CD4-positive, alpha-beta memory T cell (primary cell): ENCODE measurements around the gene BTN3A1. TPM values are rescaled to one million over a fixed set of nuclear protein-coding genes. Genes with fewer than 3 reads are reported as not detected.

Experiments
- CTCF ChIA-PET: fragments of 350-600 bp; sonication (Branson Sonifier 250); formaldehyde crosslinking; loops from one replicate; lab custom pipeline; 2021; ENCODE audit warnings: inconsistent platforms; ENCODE audit not compliant: partially characterized antibody; lab: Charles Lee
- POLR2A ChIA-PET: fragments of 350-600 bp; sonication (Branson Sonifier 250); formaldehyde crosslinking; loops from one replicate; lab custom pipeline; 2021; ENCODE audit not compliant: partially characterized antibody; lab: Charles Lee
- DNase-seq, 5 donors: peaks; one replicate each; pipeline versions ENCODE4 v3.0.0 to v3.0.0-alpha.2; 2020 to 2022; ENCODE audit warnings: mixed read lengths in 1 of 5
- H3K27ac ChIP-seq: one replicate; pipeline ENCODE4 v1.7.0; 2013; ENCODE audit warnings: low read depth, low read length
- H3K27me3 ChIP-seq: 2 replicates; pipeline ENCODE4 v1.7.0; 2013; ENCODE audit warnings: mild to moderate bottlenecking, low read length, moderate library complexity; ENCODE audit not compliant: insufficient read depth
- H3K36me3 ChIP-seq: 2 replicates; pipeline ENCODE4 v1.7.0; 2013; ENCODE audit warnings: mild to moderate bottlenecking, low read length, moderate library complexity; ENCODE audit not compliant: insufficient read depth
- H3K4me1 ChIP-seq: 2 replicates; pipeline ENCODE4 v1.7.0; 2013; ENCODE audit warnings: mild to moderate bottlenecking, low read length, moderate library complexity; ENCODE audit not compliant: insufficient read depth
- H3K4me3 ChIP-seq, 2 donors: one replicate each; pipeline ENCODE4 v1.7.0; 2013; ENCODE audit warnings: low read length in 2 of 2, mild to moderate bottlenecking in 1 of 2
- H3K9me3 ChIP-seq, 2 donors: one replicate each; pipeline ENCODE4 v1.7.0; 2013; ENCODE audit warnings: low read length in 2 of 2, control low read depth in 1 of 2; ENCODE audit not compliant: control insufficient read depth in 1 of 2
- H3K27ac Mint-ChIP-seq, 7 donors: one replicate each; pipeline ENCODE4 v1.8.0; 2020 to 2021; ENCODE audit warnings: mixed read lengths in 7 of 7, mild to moderate bottlenecking in 6 of 7, inconsistent platforms in 3 of 7, moderate library complexity in 3 of 7
- H3K27me3 Mint-ChIP-seq, 2 donors: one replicate each; pipeline ENCODE4 v1.8.0; 2020 to 2021; ENCODE audit warnings: mixed read lengths in 2 of 2
- H3K36me3 Mint-ChIP-seq, 2 donors: one replicate each; pipeline ENCODE4 v1.8.0; 2020 to 2021; ENCODE audit warnings: mixed read lengths in 2 of 2, inconsistent platforms in 1 of 2, mild to moderate bottlenecking in 1 of 2
- H3K4me1 Mint-ChIP-seq, 4 donors: one replicate each; pipeline ENCODE4 v1.8.0; 2020 to 2021; ENCODE audit warnings: mixed read lengths in 4 of 4, mild to moderate bottlenecking in 1 of 4
- H3K4me3 Mint-ChIP-seq, 8 donors: one replicate each; pipeline ENCODE4 v1.8.0; 2020 to 2021; ENCODE audit warnings: mixed read lengths in 8 of 8, mild to moderate bottlenecking in 7 of 8, moderate library complexity in 6 of 8, inconsistent platforms in 3 of 8
- H3K9me3 Mint-ChIP-seq, 8 donors: one replicate each; pipeline ENCODE4 v1.8.0; 2020 to 2021; ENCODE audit warnings: mixed read lengths in 8 of 8, mild to moderate bottlenecking in 5 of 8, inconsistent platforms in 3 of 8, moderate library complexity in 1 of 8
- intact Hi-C: fragments of 100-400 bp; cut with micrococcal nuclease; formaldehyde crosslinking; loops from one replicate; pipeline ENCODE4 v1.15.1; 2023
- polyA plus RNA-seq, 2 donors: library from polyadenylated mRNA; unstranded; fragments of 300-500 nt; fragmentation: Illumina TruSeq; gene quantifications; one replicate each; pipeline ENCODE4 v1.2.3, GENCODE V29; 2021
- total RNA-seq, 2 experiments: library from RNA; stranded (reverse); gene quantifications; one replicate each; pipeline ENCODE4 v1.2.3, GENCODE V29; 2021

The BTN3A1 gene
- total and polyA plus RNA-seq, 4 experiments from 2014 or later, result 50.4 to 262 (median 161) TPM

GRCh38 chr6:26394289-26394688 lies 7.8 kb upstream of the BTN3A1 start:
- Mint-ChIP-seq H3K27ac (no peak overlapping the region), H3K36me3 (peaks cover 20 to 26% of the 10 kb centered on the region in 2 donors), H3K27me3 (no peaks in the 10 kb centered on the region), H3K4me3 (no peak overlapping the region), H3K9me3 (peaks cover 0 to 2% (median 0%) of the 10 kb centered on the region in 8 donors), H3K4me1 (no peaks in the 10 kb centered on the region)
- Histone ChIP-seq H3K9me3 (no peaks in the 10 kb centered on the region), H3K4me1 (no peaks in the 10 kb centered on the region), H3K4me3 (no peak overlapping the region), H3K27ac (no peak overlapping the region), H3K36me3 (no peaks in the 10 kb centered on the region), H3K27me3 (no peaks in the 10 kb centered on the region)
- ChIA-PET CTCF (interaction anchor here (1.3 kb wide), 1 partner anchor 52 kb away, joined by 3 read pairs; no protein-coding TSS in a partner anchor), POLR2A (interaction anchor here (1.5 kb wide), 1 partner anchor 16 kb away, joined by 3 read pairs; no protein-coding TSS in a partner anchor)
- intact Hi-C loops, result no loop called here
- DNase-seq, result no peak

- no peaks in the 10 kb centered on the region for H3K36me3 ChIP-seq
- H3K4me1 ChIP-seq, result peaks cover 19% of the 10 kb centered on the region
- H3K4me3 ChIP-seq, result no peak overlapping the region
- ChIA-PET CTCF (no interaction called here), POLR2A (no interaction called here)
- H3K27ac Mint-ChIP-seq, result peak overlapping the region in 1 of 7 donors; percentile 2
- DNase-seq, result no peak
- peaks cover 0 to 10% of the 10 kb centered on the region in 2 donors for H3K36me3 Mint-ChIP-seq
- peaks cover 12 to 24% (median 16%) of the 10 kb centered on the region in 4 donors for H3K4me1 Mint-ChIP-seq
- no peak overlapping the region for H3K4me3 Mint-ChIP-seq
- intact Hi-C loops, result no loop called here
- no peaks in the 10 kb centered on the region for H3K27me3 Mint-ChIP-seq
- H3K9me3 Mint-ChIP-seq, result peaks cover 0 to 2% (median 0%) of the 10 kb centered on the region in 8 donors
- no peaks in the 10 kb centered on the region for H3K27me3 ChIP-seq
- H3K27ac ChIP-seq, result no peak overlapping the region
- no peaks in the 10 kb centered on the region for H3K9me3 ChIP-seq
Observed at GRCh38 chr6:26398555-26398954, 3.5 kb upstream of the BTN3A1 start.

- ChIA-PET POLR2A (interaction anchor here (1.0 to 1.5 kb wide), 3 partner anchors 19 to 168 kb away, joined by 3 to 5 read pairs (median 4); no protein-coding TSS in a partner anchor), CTCF (interaction anchor here (1.2 kb wide), 1 partner anchor 59 kb away, joined by 3 read pairs; no protein-coding TSS in a partner anchor)
- Mint-ChIP-seq H3K4me1 (peaks cover 30 to 44% (median 34%) of the 10 kb centered on the region in 4 donors), H3K36me3 (peaks cover 14 to 27% of the 10 kb centered on the region in 2 donors), H3K27ac (peak overlapping the region in 6 of 7 donors; percentile 95 to 100 (median 99)), H3K9me3 (peaks cover 0 to 2% (median 0%) of the 10 kb centered on the region in 8 donors), H3K27me3 (no peaks in the 10 kb centered on the region), H3K4me3 (peak overlapping the region; percentile 49 to 100 (median 99))
- no peak overlapping the region for H3K27ac ChIP-seq
- H3K27me3 ChIP-seq, result no peaks in the 10 kb centered on the region
- no peak overlapping the region for H3K4me3 ChIP-seq
- DNase-seq, result no peak
- no peaks in the 10 kb centered on the region for H3K9me3 ChIP-seq
- peaks cover 39% of the 10 kb centered on the region for H3K4me1 ChIP-seq
- intact Hi-C loops, result loop anchor here (5.0 kb wide), 4 partner anchors 42 to 152 kb away; partner anchors contain the start of genes BTN3A3 and HMGN4
- peaks cover 10% of the 10 kb centered on the region for H3K36me3 ChIP-seq
Observed at GRCh38 chr6:26400626-26401025, 1.4 kb upstream of the BTN3A1 start.

- Histone ChIP-seq H3K27ac (peak overlapping the region; percentile 89), H3K27me3 (no peaks in the 10 kb centered on the region), H3K9me3 (no peaks in the 10 kb centered on the region), H3K4me1 (peaks cover 44% of the 10 kb centered on the region), H3K36me3 (peaks cover 13% of the 10 kb centered on the region), H3K4me3 (peak overlapping the region; percentile 91 to 94)
- ChIA-PET POLR2A (interaction anchor here (0.9 to 1.5 kb wide), 4 partner anchors 18 to 185 kb away, joined by 3 to 5 read pairs (median 4); a partner anchor contains a TSS), CTCF (no interaction called here)
- Mint-ChIP-seq H3K27ac (peak overlapping the region; percentile 95 to 100 (median 99)), H3K36me3 (peaks cover 20 to 35% of the 10 kb centered on the region in 2 donors), H3K4me3 (peak overlapping the region; percentile 97 to 100 (median 99)), H3K4me1 (peaks cover 35 to 52% (median 41%) of the 10 kb centered on the region in 4 donors), H3K27me3 (no peaks in the 10 kb centered on the region), H3K9me3 (no peaks in the 10 kb centered on the region)
- intact Hi-C loops, result loop anchor here (5.0 kb wide), 4 partner anchors 41 to 151 kb away; partner anchors contain the start of genes BTN3A3 and HMGN4
- DNase-seq, result no peak
Observed at GRCh38 chr6:26401389-26401986, 587 bp upstream of the BTN3A1 start.

GRCh38 chr6:26403893-26404292 lies 1.8 kb downstream of the BTN3A1 start:
- H3K36me3 Mint-ChIP-seq, result peaks cover 41 to 56% of the 10 kb centered on the region in 2 donors
- no peaks in the 10 kb centered on the region for H3K9me3 ChIP-seq
- POLR2A ChIA-PET, result interaction anchor here (0.8 kb wide), 1 partner anchor 37 kb away, joined by 3 read pairs; no protein-coding TSS in a partner anchor

GRCh38 chr6:26404546-26404945 lies 2.5 kb downstream of the BTN3A1 start:
- Histone ChIP-seq H3K4me1 (peaks cover 65% of the 10 kb centered on the region), H3K9me3 (no peaks in the 10 kb centered on the region), H3K4me3 (peak overlapping the region in 1 of 2 donors; percentile 10), H3K36me3 (peaks cover 41% of the 10 kb centered on the region), H3K27me3 (no peaks in the 10 kb centered on the region), H3K27ac (peak overlapping the region; percentile 29)
- Mint-ChIP-seq H3K27ac (peak overlapping the region; percentile 23 to 95 (median 82)), H3K36me3 (peaks cover 47 to 61% of the 10 kb centered on the region in 2 donors), H3K27me3 (no peaks in the 10 kb centered on the region), H3K4me3 (peak overlapping the region; percentile 97 to 100 (median 99)), H3K4me1 (peaks cover 48 to 69% (median 60%) of the 10 kb centered on the region in 4 donors), H3K9me3 (no peaks in the 10 kb centered on the region)
- ChIA-PET CTCF (no interaction called here), POLR2A (interaction anchor here (0.8 to 1.1 kb wide), 5 partner anchors 34 to 150 kb away, joined by 3 to 4 read pairs (median 3); no protein-coding TSS in a partner anchor)
- intact Hi-C loops, result loop anchor here (5.0 kb wide), 4 partner anchors 38 to 148 kb away; partner anchors contain the start of genes BTN3A3 and HMGN4
- DNase-seq, result no peak

More at GRCh38 chr6:26403893-26404292, 1.8 kb downstream of the BTN3A1 start:
- Mint-ChIP-seq H3K27ac (peak overlapping the region in 6 of 7 donors; percentile 71 to 95 (median 80)), H3K4me3 (peak overlapping the region; percentile 97 to 100 (median 99)), H3K9me3 (no peaks in the 10 kb centered on the region), H3K4me1 (peaks cover 48 to 69% (median 60%) of the 10 kb centered on the region in 4 donors), H3K27me3 (no peaks in the 10 kb centered on the region)
- DNase-seq, result no peak
- H3K36me3 ChIP-seq, result peaks cover 36% of the 10 kb centered on the region
- H3K4me1 ChIP-seq, result peaks cover 65% of the 10 kb centered on the region
- no peaks in the 10 kb centered on the region for H3K27me3 ChIP-seq
- intact Hi-C loops, result loop anchor here (2.0 to 5.0 kb wide), 6 partner anchors 17 to 148 kb away; partner anchors contain the start of genes BTN2A2, BTN3A3 and HMGN4
- peak overlapping the region; percentile 5 for H3K27ac ChIP-seq
- peak overlapping the region; percentile 17 to 39 for H3K4me3 ChIP-seq
- CTCF ChIA-PET, result no interaction called here
